NCI-H524 (cell line): ENCODE results near the gene BCL11B.
A peak's percentile ranks its signal among the peaks of the same experiment; 100 is the strongest.
"Not testable (repeated sequence)": the region's sequence is repeated elsewhere in the genome, so short reads cannot be mapped to it uniquely, and the experiment has no call there.

Experiments
- DNase-seq, 2 experiments: peaks; one replicate each; lab custom pipeline; 2025; lab: John Stamatoyannopoulos, UW

BCL11B gene

GRCh38 chr14:99239661-99240092 is 32.3 kb downstream of the BCL11B start:
- no peak for DNase-seq

DNA sequence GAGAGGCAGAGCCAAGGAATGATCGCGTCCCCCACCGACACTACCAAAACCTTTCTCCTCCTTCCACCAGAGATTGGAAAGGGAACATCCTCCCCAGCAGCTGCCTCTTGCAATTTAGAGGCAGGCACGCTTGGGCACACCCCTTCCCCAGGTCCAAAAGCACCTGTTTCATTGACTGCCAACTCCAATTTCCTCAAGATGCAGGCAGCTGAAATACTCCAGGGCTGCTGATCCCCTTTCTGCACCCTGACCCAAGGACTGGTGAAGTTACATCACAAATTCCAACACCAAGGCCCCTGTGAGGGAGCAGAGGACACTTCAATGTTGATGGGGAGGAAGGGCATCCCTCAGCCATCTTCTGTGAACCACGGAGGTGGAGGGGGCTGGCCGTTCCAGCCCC is 33.8 kb downstream of the BCL11B start:
- no peak for DNase-seq

DNA sequence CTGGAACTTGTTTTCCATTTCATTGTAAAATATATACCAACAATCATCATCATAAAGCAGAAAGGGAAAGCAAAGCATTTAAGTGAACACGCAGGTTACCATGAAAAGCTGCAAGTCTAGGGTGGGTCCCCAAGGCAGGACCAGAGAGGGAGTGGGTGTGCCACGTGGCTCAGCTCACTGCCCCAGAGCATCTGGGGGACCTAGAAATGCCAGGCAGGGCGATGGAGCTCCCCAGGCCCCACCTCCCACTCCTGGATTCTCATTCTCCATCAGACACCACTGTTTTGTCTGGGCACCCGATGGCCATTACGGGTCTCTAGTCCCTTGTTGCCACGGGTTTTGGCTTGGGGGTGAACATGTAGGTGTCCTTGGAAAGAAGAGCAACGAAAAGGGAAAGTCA is 34.7 kb downstream of the BCL11B start:
- no peak for DNase-seq

DNA sequence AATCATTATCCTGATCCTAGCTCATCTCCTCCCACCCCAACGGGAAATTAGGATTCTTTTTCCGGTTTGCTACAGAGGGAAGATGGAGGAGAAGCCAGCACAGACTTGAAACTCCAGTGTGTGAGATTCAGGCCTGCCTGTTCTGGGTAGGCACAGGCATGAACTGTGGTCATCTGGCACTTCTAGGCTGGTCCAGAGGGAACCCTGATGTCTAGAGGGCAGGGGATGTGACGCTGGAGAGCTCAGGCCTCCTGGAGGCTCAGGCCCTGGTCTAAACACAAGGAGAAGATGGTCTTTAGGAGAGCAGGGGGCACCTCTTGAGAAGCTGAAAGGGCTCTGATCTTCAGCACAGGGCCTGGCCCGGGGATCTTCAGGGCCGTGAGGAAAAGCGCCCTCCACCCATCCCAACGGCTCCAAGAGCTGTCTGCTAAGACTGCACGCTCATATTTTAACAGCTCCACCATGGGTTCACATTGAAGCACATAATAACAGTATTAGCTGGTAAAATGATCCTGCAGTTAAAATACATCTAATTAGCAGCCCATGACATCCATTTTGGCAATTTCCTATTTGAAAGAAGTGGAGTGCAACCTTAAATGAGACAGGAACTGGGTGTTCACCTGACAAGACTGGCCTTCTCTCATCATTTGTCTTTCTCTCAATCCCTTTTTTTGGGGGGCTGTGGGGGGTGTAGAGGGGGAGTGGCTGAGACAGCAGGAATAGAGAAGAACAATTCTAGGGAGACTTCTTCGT is 35.4 kb downstream of the BCL11B start:
- DNase-seq: no peak

DNA sequence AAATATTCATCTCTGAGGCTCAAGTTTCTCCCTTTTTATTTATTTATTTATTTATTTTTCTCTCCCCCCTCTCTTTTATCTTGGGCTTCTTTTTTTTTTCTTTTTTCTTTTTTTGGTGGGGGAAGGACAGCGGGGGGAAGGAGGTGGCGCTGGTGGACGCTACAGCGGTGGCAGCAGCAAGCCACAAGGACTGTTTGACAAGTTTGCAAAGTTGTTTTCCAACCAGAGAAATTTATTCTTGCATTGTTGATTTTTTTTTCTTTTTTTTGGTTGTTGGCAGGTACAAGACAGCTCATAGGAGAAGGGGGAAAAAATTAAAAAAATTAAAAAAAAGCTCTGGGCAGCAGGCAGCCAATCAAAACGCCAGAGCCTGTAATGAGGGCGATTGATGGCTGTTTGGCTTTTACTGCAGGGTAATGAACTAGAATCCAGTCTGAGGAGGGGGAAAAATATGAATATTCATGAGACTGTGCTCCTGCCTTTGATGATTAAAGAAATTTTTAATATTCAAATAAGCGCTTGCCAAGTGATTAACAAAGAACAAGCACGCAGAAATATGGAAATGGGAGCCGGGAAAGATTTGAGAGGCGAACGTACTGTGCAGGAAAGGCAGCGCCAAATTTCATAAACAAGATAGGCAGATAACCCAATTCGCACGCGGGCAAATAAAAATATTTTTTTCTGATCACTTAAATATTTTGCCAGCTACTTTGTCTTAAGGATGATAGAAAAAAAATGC is 36.2 kb downstream of the BCL11B start:
- DNase-seq: no peak

DNA sequence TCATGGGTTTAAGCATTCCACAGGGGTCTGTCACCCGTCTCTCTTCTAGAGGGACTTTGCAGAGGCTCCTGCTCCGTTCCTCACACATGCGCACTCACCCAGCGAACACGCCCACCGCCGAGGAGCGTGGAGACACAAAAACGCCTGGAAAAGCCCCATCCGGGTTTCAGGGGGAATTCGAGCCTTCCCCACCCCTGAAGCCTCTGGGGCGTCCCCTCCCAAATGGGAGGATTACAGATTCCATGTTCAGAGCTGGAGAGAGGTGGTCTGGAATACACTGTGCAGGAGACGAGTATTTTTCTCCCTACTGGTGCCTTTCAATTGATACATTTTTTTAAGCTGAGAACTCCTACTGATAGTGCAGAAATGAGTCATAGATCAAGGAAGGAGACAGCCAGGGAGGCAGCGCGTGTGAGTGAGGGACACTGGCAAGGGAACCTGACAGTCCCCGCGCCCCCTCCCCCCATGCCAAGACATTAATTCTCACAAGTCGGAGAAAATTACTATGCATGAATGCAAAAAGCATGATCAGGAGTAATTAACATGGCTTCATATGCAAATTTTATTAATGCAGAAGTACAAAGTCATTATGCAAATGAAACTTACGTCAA is 36.9 kb downstream of the BCL11B start:
- DNase-seq: no peak

- no peak for DNase-seq
Measured at GRCh38 chr14:99234355-99234754, 37.6 kb downstream of the BCL11B start.

DNA sequence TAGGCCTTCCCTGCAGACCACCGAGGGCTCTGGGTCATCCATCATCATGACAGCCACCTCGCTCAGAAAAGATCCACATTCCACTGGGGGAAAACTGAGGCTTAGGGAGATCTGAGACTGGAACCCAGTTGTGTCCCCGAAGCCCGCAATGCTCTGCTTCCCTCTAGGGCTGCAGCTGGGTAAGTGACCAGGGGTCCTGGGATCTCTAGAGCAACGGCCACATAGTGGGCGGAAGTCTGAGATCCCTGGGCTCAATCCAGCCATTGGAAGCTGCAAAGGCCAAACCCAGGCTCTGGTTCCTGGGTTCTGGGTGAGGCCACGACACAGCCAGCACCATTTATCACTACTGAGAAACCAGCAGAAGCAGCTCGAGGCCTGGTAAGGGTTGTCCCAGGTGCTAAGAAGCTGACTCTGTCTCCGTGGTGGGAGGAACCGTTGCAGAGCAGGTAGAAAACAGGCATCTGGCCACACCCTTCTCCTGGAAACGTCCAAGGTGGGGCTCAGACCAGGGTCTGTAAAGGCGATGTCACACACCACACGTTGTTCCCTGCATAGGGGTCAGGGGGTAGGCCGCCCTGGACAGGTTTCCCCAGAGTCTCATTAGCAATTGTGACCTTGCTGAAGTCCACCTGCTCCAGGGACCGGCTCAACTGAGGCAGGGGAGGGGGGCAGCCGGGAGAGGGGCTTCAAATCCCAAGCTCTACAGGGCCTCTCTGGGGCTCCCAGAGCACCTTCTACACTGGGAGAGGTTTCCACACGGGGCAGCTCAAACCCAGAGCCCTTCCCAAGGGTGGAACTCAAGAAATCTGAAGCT is 38.6 kb downstream of the BCL11B start:
- no peak for DNase-seq

DNA sequence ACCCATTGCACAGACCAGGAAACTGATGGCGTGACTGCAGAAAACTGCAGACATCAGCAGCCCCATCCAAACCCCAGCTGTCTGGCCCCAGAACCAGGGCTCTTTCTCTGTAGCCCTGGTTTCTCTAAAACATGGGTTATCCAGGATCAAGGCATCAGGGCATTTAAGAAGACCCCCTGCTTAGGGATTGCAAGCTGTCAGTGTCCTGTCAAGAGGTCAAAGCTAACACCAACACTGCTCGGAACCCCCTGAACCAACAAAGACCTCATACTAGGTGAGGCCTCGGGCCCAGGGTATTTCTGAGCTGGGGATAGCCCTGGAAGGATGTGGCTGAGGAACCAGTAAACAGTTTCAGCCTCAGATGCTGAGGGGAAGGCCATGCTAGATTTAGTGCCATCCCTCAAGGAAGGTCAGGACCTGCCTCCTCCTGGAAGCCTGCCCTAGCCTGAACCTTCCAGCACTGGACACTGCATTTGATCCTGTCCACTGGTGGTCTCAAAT is 39.2 kb downstream of the BCL11B start:
- no peak for DNase-seq

GRCh38 chr14:99231850-99232713 is 39.9 kb downstream of the BCL11B start:
- peak in 1 of 2 experiments; percentile 37 for DNase-seq

- DNase-seq: peak in 1 of 2 experiments; percentile 35
Measured at GRCh38 chr14:99231161-99231849, 40.7 kb downstream of the BCL11B start.

- DNase-seq: peak; percentile 44 to 68
Measured at GRCh38 chr14:99230208-99231151, 41.5 kb downstream of the BCL11B start.

DNA sequence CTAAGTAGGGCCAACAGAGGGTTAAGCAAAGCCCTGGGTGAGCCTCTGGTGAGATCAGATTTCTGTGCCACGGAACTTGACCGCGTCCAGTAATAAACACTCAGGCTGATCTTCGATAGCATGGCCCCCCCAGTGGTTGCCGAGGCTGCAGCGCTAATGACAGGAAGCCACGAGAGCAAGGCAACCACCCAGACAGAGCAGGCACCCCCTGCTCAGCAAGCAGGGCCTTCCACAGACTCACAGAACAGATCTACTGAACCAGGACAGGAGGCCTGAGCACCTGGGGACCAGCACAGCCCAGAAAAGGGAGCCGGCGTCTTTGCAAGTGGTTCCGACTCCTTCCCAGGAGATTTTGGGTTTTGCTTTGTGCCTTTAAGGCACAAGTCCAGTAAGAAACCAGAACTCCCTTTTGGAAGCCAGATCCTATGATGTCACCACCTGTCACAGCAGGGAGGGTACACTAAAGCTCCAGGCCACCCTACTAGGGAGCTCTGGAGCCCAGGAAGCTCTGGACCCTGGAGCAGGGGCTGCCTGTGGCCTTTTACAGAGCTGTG is 42.3 kb downstream of the BCL11B start:
- DNase-seq: no peak

GRCh38 chr14:99228760-99229159 is 43.2 kb downstream of the BCL11B start:
- not testable (repeated sequence) for DNase-seq

DNA sequence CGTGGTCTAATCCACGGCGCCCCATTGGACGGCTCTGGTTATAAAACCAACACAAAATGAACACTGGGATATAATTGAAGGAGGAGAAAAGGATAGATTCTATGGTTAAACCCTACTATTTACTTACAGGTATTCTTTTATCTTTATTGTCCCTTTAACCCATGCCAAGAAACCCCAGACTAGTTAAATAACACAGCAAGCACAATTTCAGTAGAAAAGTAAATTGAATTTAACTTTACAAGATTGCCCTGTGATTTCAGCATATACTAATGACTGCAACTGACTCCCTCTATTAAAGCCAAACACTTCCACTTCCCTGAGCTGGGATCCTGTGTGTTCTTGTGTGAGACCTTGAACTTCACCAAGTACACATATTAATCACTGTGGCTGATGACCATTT is 45.3 kb downstream of the BCL11B start:
- no peak for DNase-seq

GRCh38 chr14:99225436-99226203 is 46.4 kb downstream of the BCL11B start:
- no peak for DNase-seq

GRCh38 chr14:99224948-99225347 is 47.0 kb downstream of the BCL11B start:
- DNase-seq: no peak
